ENCODE results near the gene EHMT2.
"Not testable (repeated sequence)": the region's sequence is repeated elsewhere in the genome, so short reads cannot be mapped to it uniquely, and the experiment has no call there.

EHMT2 gene

DNA sequence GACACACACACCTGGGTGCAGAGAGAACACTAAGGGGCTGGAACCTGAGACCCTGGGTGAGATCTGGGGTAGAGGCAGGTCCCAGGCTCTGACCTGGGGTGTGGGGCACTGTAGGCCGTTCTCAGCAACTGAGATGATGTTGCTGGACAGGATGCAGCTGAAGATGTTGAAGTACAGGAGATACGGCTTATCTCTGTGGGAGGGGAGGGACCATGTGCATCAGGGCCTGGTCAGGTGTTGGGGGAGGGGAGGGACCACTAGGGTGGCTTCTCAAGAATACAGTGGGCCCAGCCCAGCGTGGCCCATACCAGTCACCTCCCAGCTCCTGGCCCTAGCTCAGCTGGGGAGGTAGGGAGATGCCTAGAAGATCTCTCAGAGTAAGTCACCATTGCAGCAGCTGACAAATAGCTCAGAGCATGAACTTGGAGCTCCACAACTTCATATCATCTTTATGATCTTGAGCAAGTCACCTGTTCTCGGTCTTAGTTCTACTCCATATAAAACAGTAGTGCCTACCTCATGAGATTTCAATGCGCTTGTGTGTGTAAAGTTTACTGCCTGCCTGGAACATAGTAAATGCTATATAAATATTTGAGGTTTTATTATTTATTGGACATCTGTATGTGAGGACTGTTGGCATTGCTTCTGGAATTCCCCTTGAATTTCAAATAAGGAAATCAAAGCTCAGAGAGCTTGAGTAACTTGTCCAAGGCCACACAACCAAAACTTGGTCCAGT lies 22.5 kb downstream of the EHMT2 start:
- DNase-seq, result no peak
- intact Hi-C loops (cut with DNase I), result no loop called here

DNA sequence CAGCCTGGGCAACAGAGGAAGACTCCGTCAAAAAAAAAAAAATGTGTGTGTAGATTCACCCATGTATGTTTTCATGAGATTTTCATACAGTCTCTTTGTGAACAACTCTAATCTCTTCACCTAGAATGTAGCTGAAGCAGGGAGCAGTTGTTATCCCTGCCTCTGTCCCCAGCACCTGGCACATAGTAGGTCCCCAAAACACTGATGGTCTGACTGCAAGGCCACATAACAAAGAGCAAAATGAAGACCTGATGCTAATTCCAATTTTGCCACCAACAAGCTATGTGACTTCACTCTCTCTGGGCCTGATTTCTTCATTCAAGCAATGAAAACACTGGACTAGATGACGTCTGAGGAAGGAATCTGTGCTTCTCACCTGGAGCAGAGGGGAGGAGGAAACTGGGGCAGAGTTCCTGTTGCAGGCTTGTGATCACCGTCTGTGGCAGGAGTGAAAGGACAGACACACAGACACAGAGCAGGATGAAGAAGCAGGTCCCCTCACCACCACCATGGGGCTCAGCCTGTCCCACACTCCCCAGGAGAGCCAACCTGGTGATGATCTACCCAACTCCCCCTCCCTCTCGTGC lies 23.3 kb downstream of the EHMT2 start:
- peak in 1 of 10 donors; percentile 47 for DNase-seq
- intact Hi-C loops (cut with DNase I), result no loop called here

DNA sequence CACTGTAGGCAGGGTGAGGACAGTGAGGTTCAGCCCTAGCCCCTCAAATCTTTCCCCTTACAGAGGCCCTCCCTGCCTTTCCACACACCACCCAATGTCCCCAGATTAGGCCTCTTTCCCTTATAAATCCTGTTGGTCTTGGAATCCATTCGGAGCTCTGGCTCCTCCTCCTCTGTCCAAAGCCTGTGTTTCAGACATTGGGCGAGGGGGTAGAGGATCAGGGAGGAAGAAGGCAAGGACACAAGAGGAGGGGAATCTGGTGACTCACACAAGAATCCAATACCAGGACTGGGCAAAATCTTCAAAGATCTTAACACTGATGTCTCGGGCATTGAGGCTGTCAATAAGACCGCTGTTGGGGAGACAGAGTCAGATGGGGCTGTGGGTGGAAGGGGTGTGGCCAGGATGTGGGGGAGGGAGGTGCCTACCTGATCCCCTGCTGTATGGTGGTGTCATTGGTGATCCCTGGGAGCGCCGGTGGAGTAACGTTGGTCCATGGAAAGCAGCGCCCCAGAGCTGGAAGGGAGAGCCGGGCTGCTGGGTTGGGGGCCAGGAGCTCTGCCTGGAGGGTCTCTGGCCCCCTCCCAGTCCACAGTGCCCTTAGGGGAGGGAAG lies 26.3 kb downstream of the EHMT2 start:
- intact Hi-C loops (cut with DNase I), result no loop called here
- DNase-seq, result peak in 1 of 10 donors; percentile 47

DNA sequence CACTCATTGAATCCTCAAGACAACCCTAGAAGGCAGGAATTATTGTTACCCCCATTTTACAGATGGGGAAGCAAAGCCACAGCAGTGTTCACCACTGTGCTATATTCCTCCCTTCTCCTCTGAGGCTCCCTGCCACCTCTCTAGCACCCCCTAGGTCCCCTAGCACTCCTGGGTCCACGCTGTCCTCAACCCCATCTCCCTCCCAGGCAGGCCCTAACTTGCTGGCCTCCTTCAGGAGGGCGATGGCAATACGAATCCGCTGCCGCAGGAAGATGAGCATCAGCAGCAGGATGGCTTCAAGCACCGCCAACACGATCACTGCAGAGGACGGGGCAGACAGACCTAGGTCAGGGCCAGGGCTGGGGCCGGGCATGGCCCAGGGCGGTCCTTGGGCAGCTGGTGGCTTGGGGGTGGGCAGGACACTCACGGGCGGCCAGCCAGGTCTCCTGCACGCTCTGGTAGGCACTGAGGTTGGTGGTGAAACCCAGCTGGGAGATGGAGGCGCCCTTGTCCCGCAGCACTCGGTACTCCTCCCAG lies 27.0 kb downstream of the EHMT2 start:
- intact Hi-C loops (cut with DNase I), result no loop called here
- DNase-seq, result peak in 1 of 10 donors; percentile 50

DNA sequence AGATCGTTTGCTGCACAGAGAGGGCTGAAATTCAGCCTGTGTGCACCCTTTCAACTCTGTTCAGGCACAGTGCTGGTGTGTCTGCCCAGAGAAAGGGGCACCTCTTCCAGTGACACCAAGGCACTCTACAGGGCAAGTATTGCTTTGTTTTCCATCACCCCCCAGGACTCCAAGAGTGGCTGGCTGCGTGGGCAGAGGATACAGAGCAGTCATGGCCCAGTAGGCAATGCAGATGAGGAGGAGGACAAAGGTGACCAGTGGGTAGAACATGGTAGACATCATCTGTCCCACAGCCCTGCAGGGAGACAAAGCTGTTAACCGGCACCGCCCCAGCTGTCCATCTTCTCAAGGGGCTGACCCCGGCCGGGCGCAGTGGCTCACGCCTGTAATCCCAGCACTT lies 28.2 kb downstream of the EHMT2 start:
- DNase-seq, result peak in 1 of 10 donors; percentile 21
- intact Hi-C loops (cut with DNase I), result loop anchor here (10.0 kb wide), 1 partner anchor 325 kb away; the partner anchor contains the start of genes ATP6V1G2, DDX39B and NFKBIL1

DNA sequence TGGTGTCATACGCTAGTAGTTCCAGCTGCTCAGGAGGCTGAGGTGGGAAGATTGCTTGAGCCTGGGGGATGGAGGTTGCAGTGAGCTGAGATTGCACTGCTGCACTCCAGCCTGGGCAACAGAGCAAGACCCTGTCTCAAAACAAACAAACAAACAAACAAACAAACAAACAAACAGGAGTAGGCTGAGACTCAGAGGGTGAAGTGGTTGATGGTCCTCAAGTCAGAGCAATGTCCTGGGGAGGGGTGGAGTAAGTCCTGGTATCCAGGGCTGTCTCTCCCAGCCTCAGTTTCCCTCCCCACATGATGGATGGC lies 28.9 kb downstream of the EHMT2 start:
- not testable (repeated sequence) for DNase-seq
- intact Hi-C loops (cut with DNase I), result loop anchor here (10.0 kb wide), 1 partner anchor 324 kb away; the partner anchor contains the start of genes ATP6V1G2, DDX39B and NFKBIL1

DNA sequence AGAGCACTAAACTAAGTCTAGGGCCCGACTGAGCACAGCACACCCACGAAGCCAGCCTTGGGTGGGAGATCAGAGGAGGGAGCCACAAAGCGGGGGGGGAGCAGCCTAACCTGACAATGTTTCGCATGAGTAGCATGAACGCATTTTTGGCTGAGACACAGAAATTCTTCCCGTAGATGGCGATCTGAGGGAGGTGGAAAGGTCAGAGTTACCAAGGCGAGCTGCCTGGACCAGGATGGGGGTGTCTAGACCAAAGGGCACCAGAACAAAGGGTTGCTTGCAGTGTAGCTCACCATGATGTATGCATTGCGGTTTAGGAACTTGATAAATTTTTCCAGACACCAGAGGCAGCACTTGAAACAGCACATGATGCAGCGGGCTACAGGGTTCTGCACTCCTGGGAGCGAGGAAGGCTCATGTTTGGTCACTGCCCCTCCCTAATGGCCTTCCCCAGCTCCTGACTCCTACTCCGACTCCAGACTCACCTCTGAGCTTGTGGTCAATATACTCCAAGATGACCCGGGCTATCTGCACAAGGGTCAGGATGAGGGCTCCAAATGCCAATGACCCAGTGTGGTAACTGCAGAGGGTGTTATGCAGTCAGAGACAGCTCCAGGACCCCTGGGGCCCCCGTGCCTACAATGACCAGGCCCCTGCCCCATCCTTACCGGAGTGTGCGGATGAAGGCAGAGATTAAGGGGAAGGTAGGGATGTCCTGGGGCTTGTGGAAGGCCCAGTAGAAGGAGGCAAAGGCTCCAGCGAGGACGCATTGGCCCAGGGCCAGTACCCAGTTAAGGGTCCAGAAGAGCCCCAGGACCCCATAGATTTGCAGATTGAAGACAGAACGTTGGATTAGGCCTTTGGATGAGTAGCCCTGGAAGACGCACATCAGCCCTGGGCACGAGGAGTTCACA lies 32.0 kb downstream of the EHMT2 start:
- intact Hi-C loops (cut with DNase I), result loop anchor here (10.0 kb wide), 1 partner anchor 321 kb away; the partner anchor contains the start of genes ATP6V1G2, DDX39B and NFKBIL1

DNA sequence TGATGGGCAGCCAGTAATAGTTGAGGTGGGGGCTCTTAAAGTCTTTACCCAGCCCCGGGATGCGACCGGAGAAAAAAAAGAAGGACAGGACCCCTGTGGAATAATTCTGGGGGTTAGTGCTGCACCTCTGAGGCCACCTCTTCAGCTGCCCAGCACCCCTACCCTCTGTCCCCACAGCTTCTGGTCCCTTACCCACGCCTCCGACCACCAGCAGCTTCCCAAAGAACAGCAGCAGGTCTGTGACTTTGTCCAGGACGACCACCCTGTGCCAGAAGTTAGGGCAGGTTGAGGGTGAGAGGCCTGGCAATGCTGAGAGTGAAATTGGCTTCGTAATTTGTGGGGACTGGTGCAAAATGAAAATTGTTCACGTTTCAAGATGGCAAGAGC lies 32.7 kb downstream of the EHMT2 start:
- DNase-seq, result peak in 1 of 10 donors; percentile 67
- intact Hi-C loops (cut with DNase I), result loop anchor here (10.0 kb wide), 1 partner anchor 320 kb away; the partner anchor contains the start of genes ATP6V1G2, DDX39B and NFKBIL1

More for the DNA sequence above, 32.0 kb downstream of the EHMT2 start:
- DNase-seq, result peak in 1 of 10 donors; percentile 48

DNA sequence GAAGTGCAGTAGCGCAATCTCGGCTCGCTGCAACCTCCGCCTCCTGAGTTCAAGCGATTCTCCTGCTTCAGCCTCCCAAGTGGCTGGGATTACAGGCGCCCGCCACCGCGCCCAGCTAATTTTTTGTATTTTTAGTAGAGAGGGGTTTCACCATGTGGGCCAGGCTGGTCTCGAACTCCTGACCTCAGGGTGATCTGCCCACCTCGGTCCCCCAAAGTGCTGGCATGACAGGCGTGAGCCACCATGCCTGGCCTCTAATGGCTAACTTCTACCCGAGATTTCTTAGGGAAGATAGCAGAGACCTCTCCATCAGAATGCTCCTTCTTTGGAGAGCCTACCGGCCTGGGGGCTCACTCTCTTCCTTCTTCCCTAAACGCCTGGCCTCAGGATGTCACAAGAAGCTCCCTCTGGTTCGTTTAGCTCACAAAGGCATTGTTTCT lies 33.4 kb downstream of the EHMT2 start:
- intact Hi-C loops (cut with DNase I), result loop anchor here (10.0 kb wide), 1 partner anchor 319 kb away; the partner anchor contains the start of genes ATP6V1G2, DDX39B and NFKBIL1
- peak in 2 of 10 donors; percentile 75 to 80 for DNase-seq

DNA sequence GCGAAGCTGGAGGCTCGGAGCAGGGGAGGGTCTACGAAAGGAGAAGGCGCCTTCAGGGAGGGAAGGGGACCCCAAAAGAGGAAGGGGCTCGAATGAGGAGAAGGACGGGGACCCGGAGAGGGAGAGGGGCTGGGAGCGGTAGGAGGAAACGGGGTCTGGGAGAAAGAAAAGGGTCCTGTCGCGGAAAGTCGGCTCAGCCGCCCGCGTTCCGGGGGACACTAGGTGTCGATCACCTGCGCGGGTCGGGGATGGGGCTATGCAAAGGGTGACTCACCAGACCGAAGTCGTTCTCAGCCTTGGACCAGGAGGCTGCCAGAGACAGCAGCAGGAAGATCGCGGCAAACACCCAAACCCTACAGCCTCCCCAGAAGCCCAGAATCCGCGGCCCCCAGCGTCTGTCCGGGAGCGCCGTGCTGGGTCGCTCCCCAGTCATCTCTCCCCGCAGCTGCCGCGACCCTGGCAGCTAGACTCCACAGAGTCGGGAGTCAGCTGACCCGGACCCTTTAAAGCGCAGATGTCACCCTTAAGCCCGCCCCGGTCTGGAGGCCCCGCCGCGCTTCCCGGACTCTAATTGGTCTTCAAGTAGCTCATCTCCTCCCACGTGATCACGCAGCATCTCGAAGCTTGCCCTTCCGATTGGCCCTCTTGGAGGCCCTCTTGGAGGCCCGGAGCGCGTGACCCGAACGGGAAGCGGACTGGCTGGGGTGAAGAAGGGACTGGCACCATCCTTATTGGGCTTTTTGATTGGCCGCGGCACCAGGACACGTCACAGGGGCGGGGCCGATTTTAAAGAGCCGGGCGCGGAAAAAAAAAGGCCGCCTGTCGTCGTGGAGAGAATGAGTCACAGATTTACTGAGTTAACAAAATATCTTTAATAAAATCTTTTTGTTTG lies 34.9 kb downstream of the EHMT2 start, which contains the start of gene NEU1:
NEU1 (minus strand) TSS at position 478 of the 892 bp plus-strand sequence; CDS start at position 433, 45 bp downstream.
- intact Hi-C loops (cut with DNase I), result loop anchor here (2.0 to 10.0 kb wide), 3 partner anchors 34 to 318 kb away; partner anchors contain the start of genes ABHD16A, ATP6V1G2, DDX39B and EHMT2
- peak; percentile 100 for DNase-seq

DNA sequence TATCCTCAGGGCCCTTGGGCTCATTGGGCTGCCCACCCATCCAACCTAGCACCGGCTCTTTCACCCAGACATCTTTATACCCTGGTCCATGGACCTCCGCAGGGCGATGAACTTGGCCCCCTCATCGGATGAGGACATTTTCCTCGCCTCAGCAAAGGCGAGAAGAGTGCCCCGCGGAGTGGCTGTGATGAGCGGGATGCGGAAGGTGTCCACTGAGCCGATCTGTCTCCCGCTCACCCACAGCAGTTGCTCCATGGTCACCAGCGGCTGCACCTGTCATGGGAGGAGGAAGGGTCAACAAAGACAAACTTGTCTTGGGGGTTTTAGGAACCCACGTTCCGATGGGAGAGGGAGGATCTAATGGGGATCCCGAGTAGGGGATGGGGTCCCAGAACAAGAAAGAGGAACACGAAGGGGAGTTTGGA lies 35.6 kb downstream of the EHMT2 start:
- intact Hi-C loops (cut with DNase I), result loop anchor here (2.0 to 10.0 kb wide), 3 partner anchors 35 to 317 kb away; partner anchors contain the start of genes ABHD16A, ATP6V1G2, DDX39B and EHMT2
- peak in 1 of 10 donors; percentile 77 for DNase-seq

DNA sequence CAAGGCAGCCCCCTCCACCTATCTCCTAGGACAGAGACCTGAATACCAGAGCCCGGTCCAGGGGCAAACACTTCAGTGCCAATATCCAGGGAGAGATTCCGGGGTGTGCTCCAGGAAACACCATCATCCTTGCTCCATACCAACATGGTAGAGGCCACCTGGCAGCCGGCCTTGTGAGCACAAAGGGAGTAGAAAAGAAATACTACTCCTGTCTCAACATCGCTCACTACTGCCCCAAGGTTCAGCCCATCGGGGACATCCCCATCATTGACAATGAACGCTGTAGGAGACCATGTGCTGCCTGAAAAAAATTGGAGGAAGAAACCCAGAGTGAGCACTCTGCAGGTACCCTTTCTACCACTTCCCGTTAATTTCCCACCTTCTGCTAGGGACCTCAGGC lies 36.3 kb downstream of the EHMT2 start:
- intact Hi-C loops (cut with DNase I), result loop anchor here (10.0 kb wide), 1 partner anchor 316 kb away; the partner anchor contains the start of genes ATP6V1G2, DDX39B and NFKBIL1
- peak in 1 of 10 donors; percentile 13 for DNase-seq

DNA sequence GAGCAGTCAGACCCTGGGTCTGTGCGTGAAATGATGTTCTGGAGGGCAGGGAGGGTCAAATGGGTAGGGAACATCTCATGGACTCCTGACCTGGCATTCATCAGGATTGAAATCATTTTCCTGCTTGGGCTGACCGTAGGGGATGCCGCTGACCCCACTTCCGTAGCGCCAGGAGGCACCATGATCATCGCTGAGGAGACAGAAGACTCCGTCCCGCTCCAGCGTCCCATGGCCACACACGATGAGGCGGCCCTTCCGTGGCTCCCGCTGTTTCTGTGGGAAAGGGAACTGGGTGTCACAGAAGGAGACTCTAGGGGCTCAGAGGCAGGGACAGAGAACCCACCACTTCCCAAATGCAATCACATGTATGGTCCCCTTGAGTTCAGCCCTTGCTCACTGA lies 37.1 kb downstream of the EHMT2 start:
- intact Hi-C loops (cut with DNase I), result loop anchor here (10.0 kb wide), 1 partner anchor 316 kb away; the partner anchor contains the start of genes ATP6V1G2, DDX39B and NFKBIL1
- DNase-seq, result peak in 1 of 10 donors; percentile 62

DNA sequence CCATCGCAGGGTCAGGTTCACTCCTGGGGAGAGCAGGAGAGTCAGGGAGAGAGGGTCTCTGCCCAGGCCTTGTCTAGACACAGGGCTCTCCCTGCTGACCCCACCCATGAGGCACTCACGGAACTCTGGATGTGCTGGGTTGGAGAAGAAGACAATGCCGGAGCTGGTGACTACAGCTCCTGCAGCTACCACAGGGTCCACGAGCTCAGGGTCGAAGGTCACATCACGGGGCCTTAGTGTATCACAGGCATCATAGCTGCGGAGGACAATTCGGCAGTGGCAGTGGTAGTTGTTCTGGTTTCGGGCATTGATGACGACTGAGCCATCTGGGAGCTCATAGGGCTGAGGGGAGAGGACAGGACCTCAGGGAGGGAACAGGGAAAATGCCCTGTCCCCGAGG lies 37.6 kb downstream of the EHMT2 start:
- intact Hi-C loops (cut with DNase I), result loop anchor here (10.0 kb wide), 1 partner anchor 315 kb away; the partner anchor contains the start of genes ATP6V1G2, DDX39B and NFKBIL1
- DNase-seq, result peak in 1 of 10 donors; percentile 36

DNA sequence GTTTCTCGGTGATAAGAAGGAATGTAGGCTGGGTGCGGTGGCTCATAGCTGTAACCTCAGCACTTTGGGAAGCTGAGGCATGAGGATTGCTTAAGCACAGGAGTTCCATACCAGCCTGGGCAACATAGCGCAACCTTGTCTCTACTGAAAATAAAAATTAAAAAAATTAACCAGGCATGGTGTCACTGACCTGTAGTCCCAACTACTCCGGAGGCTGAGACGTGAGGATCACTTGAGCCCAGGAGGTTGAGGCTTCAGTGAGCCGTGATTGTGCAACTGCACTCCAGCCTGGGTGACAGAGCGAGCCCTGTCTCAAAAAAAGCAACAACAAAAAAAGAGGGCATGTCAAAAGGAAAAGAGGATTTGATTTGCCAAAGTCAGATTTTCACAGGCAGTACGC lies 38.8 kb downstream of the EHMT2 start:
- peak in 1 of 10 donors; percentile 14 for DNase-seq

DNA sequence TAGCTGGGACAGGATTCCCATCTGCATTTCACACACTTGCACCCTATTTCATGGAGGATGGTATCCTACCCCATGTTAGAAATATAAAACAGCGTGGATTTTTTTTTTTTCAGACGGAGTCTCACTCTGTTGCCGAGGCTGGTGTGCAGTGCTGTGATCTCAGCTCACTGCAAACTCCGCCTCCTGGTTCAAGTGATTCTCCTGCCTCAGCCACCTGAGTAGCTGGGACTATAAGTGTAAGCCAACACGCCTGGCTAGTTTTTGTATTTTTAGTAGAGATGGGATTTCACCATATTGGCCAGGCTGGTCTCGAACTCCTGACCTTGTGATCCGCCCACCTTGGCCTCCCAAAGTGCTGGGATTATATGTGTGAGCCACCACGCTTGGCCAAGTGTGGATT lies 39.7 kb downstream of the EHMT2 start:
- intact Hi-C loops (cut with DNase I), result not testable (repeated sequence)
- peak in 1 of 10 donors; percentile 4 for DNase-seq

More for the DNA sequence above, 38.8 kb downstream of the EHMT2 start:
- intact Hi-C loops (cut with DNase I), result no loop called here

DNA sequence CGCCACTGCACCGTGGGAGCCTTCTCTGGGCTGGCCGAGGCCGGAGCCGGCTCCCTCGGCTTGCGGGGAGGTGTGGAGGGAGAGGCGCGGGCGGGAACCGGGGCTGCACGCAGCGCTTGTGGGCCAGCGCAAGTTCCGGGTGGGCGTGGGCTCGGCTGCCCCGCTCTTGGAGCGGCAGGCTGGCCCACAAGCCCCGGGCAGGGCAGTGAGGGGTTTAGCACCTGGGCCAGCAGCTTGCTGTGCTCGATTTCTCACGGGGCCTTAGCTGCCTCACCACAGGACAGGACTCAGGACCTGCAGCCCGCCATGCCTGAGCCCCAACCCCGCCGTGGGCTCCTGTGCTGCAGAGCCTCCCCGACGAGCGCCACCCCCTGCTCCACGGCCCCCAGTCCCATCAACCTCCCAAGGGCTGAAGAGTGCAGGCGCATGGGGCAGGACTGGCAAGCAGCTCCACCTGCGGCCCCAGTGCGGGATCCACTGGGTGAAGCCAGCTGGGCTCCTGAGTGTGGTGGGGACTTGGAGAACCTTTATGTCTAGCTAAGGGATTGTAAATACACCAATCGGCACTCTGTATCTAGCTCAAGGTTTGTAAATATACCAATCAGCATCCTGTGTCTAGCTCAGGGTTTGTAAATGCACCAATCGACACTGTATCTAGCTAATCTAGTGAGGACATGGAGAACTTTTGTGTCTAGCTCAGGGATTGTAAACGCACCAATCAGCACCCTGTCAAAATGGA lies 45.3 kb downstream of the EHMT2 start:
- intact Hi-C loops (cut with DNase I); DNase-seq: not testable (repeated sequence)

Data from posterior cingulate gyrus (tissue), 11 donors.